Activated CD8-positive, alpha-beta memory T cell treated with anti-CD3 and anti-CD28 coated beads, Interleukin-2, amount 50 U/mL, for 24 hours (primary cell): ENCODE data around the gene ACTG2.
"Not testable (repeated sequence)": the region's sequence is repeated elsewhere in the genome, so short reads cannot be mapped to it uniquely, and the experiment has no call there.

ENCODE experiments used
- DNase-seq: peaks from one replicate; pipeline ENCODE4 v3.0.0-alpha.2; 2020; ENCODE audit errors: extremely low read depth

The ACTG2 gene

DNA sequence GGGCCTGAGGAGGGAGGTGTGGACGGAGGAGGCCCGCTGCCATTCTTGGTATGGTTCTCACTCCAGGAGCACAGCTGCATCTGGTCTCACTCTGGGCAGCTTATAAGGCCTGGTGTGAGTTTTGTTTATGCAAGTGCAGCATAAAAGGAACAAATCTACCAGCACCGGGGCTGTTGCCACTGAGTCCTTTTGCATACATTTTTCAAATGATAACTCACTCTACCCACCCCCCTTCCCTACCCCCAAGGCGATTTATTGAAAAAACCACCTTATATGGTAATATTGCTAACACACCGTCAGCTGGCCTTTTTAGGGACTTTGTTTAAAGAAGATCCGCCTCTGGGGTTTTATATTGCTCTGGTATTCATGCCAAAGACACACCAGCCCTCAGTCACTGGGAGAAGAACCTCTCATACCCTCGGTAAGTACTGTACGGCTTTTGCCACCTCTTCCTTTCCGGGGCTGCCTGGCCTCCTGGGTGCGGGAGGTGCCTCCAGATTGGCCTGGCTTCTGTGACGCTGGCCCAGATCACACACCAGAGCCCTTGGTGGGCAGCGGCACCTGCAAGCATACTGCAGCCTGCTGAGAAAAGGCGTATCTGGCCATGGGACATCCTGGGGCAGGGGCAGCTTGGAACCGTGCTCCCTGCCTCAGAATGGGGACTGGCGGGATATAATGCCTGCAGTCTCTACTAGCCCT lies at the start of gene ACTG2:
ACTG2 (plus strand) TSS at position 378 of the 699 bp plus-strand sequence. CDS start 8,304 bp downstream, outside the sequence.
- DNase-seq: no peak

DNA sequence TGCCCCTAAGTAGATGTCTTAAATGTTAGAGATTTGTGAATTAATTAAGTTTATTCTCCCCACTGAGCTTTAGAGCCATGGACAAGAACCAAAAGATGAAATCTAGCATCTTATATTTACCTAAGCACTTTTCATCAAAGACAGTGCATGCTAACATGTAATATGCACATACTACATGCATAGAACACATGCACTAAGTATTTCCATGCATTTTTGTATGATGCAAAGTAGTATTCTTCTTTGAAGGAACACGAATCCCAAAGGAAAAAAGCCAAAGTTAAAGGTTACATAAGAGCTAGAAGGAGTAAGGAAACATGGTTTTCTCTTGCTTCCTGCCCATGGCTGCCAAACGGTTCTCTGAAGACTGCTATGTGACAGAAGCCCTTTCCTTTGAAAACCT lies 48.7 kb upstream of the ACTG2 start:
- DNase-seq: no peak

GRCh38 chr2:73850009-73850408 lies 42.8 kb upstream of the ACTG2 start:
- no peak for DNase-seq

DNA sequence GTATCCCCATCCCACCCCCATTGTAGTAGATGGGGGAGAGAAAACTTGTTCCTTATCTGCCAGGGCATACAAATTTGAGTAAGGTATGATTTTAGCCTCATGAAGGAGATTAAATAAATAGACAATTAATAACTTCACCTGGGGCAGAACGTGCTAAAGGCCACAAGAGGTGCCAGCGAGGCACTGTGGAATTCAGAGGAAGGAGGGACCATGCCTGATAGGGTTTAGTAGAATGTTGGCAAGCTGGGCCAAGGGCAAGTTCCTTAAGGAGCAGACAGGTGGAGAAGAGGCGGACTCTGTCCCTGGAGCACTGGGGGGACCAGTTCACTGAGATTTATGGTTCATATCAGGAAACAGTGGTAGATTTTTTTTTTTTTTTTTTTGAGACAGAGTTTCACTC lies 41.5 kb upstream of the ACTG2 start:
- no peak for DNase-seq

GRCh38 chr2:73852020-73852419 lies 40.8 kb upstream of the ACTG2 start:
- no peak for DNase-seq

DNA sequence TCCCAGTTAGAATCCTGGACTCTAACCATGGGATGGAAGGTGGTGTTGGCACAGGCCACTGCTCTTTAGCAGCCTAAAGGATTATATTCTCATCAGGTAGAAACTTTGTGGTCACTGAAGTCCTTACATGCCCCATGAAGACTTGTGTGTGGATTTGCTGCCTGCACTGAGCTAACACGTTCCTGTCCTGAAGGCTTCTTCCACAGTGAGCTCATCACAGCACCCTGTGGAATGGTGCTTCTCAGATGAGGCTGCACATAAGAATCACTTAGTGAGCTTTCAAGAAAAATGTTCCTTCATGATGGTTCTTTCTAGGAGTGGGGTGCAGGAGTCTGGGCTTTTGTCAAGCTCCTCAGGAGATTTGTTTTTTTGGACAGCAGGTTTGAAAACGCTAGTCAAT lies 37.3 kb upstream of the ACTG2 start:
- DNase-seq: no peak

DNA sequence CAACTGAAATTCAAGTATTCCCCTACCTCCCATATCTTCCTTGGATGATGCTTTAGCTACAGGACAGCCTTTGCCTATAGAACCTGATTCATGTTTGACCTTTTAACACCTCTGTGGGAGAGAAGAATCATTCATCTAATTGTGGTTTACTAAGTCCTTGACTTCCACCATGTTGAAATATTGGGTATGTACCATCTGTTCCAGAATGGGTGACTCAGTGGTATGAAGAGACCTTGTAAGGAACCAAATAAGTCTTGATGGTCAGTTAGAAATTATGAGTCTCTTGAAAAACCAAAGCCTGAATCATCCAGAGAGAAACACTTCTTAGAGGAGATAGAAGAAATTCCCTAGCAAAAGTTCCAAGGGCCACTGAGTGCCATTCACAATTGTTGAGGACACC lies 36.6 kb upstream of the ACTG2 start:
- DNase-seq: no peak

- peak; percentile 23 for DNase-seq
Measured at GRCh38 chr2:73859721-73860586, 32.9 kb upstream of the ACTG2 start.

GRCh38 chr2:73862987-73863386 lies 29.8 kb upstream of the ACTG2 start:
- DNase-seq: no peak

DNA sequence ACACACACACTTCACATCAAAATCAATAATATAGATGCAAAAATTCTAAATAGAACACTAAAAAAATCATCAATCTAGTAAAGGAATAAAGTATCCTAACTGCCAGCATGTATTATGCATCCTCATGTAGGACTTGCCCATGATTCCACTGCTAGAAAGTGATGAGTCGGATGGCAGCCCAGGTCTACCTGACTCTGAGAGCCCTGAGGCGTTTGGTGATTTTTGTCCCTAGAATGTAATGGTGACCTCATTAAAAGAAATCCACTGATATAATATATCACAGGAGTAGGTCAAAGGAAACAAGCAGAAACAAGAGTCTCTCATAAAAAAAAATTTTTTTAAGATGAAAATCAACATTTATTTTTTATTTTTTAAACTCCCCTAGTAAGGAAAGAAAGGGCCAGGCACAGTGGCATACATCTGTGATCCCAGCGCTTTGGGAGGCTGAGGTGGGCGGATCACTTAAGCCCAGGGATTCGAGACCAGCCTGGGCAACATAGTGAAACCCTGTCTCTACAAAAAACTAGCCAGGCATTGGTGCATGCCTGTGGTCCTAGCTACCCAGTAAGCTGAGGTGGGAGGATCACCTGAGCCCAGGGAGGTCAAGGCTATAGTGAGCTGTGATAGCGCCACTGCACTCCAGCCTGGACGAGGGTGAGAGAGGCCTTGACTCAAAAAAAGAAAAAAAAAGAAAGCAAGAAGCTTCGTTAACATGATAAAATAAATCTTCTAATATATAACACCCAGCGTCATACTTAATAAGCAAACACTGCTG lies 24.4 kb upstream of the ACTG2 start:
- DNase-seq: no peak

- DNase-seq: no peak
Measured at GRCh38 chr2:73870084-73870483, 22.7 kb upstream of the ACTG2 start.

DNA sequence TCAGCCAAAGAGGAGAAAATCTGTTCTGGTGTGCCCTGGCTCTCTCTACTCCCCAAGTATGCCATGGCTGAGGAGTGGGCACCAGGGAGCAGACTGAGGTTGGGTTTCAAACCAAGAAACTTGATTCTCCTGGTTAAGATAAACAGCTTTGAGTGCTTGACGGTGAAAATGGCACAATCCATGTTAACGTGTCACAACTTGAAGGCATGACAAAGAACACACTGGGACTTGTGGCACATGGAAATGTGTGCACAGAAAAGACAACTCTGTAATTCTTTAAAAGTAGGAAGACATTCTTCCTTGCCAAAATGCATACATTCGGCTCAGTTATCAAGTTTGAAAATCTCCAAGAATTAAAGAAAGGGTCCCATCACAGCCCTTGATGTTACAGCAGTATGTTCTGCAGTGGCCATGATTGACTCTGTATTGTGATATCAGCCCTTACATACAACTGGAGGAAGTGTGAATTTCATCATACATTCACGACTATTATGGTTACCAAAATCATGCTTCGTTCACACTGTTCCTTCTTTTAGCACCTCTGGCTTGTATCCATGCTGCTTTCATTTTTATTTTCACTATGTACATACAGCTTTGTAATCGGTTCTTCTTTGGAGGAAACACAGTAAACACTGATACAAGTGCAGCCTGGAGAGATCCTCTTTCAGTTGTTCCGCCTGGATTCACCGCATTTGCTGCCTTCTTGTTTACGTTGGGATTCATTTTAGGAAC lies 15.6 kb upstream of the ACTG2 start:
- DNase-seq: no peak

- not testable (repeated sequence) for DNase-seq
Measured at GRCh38 chr2:73877984-73878383, 14.8 kb upstream of the ACTG2 start.

- no peak for DNase-seq
Measured at GRCh38 chr2:73885406-73885805, 7.4 kb upstream of the ACTG2 start.

DNA sequence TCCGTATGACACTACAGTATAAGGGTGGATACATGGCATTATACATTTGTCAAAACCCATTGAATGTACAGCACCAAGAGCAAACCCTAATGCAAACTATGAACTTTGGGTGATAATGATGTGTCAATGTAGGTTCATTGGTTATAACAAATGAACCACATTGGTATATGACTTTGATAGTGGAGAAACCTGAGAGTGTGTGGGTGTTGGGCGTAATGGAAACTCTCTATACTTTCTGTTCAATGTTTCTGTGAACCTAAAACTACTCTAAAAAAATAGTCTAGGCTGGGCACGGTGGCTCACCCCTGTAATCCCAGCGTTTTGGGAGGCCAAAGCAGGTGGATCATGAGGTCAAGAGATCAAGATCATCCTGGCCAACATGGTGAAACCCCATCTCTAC lies 6.5 kb upstream of the ACTG2 start:
- DNase-seq: peak; percentile 27

DNA sequence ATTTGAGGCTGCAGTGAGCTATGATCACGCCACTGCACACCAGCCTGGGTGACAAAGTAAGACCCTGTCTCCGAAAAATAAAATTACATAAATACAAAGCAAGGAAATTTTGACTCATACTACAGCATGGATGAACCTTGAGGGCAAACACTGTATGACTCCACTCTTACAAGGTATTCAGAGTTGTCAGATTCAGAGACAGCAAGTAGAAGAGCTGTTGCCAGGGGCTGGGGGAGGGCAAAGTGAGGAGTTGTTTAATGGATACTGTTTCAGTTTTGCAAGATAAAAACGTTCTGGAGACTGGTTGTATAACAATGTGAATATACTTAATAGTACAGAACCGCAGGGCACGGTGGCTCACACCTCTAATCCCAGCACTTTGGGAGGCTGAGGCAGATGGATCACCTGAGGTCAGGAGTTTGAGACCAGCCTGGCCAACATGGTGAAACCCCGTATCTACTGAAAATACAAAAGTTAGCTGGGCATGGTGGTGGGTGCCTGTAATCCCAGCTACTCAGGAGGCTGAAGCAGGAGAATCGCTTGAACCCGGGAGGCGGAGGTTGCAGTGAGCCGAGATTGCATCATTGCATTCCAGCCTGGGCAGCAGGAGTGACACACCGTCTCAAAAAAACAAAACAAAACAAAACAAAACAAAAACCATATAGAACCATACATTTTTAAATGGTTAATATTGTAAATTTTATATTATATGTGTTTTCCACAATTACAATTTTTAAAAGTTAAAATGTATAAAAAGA lies 5.0 kb upstream of the ACTG2 start:
- DNase-seq: not testable (repeated sequence)

- no peak for DNase-seq
Measured at GRCh38 chr2:73888388-73888787, 4.4 kb upstream of the ACTG2 start.

- DNase-seq: no peak
Measured at GRCh38 chr2:73889206-73889605, 3.6 kb upstream of the ACTG2 start.

DNA sequence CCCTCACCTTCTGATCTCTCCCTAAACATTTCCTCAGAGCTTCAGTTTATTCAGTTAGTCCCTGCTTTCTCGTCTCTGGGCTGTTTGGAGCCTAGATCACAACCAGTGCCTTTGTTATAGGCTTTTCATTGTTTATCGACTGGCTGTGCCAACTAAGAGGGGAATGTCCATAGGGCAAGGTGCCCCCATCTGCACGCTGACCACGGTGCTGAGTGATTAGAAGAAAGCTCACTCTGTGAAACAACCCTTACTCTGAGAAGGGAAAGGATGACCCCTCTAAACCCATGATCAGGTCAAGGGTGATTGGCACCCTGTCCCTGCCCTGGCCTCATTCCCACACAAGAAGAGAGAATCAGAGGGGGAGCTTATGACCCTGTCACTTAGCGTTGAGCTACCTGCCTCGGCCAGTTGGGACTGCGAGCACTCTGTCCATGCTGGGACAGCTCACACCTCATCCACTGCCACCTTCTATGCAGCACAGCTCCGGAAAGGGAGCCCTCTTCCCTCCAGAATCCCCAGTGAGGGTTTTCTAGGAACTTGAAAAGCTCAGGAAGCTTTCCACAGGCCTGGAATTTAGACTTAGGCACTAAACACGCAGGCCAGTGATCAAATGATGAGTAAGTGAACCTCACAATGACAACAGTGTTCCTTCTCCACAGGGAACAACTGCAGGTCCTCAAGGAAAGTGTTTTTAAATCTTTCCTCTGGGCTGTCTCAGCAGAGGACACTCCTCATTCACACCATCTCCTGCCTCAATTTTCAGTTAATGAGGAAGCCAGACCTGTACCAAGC lies 2.3 kb upstream of the ACTG2 start:
- no peak for DNase-seq

DNA sequence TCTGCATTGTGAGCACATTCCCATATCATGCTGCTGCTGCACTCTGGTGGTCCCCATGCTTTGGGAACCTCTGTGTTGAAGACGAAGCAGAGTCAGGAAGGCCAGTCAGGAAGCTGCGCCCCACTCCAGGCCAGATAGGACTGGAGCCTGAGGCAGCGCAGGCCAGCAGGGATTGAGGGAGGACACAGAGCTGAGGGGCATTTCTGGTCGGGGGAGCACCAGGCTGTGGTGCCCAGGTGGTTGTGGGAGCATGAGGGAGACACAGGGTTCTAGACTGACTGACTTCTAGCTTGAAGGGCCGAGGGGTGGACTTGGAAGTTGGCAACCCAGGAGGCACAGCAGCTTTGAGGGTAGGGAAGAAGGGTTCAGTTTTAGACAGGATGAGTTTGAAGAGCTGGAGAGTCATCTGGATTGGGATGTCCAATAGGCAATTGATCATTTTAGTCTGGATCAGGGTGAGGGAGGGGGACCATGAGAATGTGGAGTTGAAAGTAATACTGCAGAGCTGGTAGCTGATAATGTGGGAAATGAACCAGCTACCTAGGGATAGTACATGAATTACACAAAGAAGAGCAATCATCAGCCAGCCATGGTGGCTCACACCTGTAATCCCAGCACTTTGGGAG lies 1.4 kb upstream of the ACTG2 start:
- no peak for DNase-seq
